Measurements from ENCODE around the gene CACNG3.

DNA sequence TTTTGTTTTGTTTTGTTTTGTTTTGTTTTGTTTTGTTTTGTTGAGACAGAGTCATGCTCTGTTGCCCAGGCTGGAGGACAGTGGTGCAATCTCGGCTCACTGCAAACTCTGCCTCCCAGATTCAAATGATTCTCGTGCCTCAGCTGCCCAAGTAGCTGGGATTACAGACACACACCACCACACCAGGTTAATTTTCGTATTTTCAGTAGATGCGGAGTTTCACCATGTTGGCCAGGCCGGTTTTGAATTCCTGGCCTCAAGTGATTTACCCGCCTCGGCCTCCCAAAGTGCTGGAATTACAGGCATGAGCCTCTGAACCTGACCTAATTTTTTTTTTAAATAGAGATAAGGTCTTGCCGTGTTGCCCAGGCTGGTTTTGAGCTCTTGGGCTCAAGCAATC is 46.5 kb downstream of the CACNG3 start:
- TF ChIP-seq GATA2 (IDR thresholded peaks at IDR 0.05; ENCODE audit: low read depth, low read length) (no peak), GATA3 (IDR thresholded peaks at IDR 0.05; ENCODE audit: low read depth, low read length) (no peak)

All from SH-SY5Y (cell line).